Measurements from ENCODE around the gene SLIT2.

DNA sequence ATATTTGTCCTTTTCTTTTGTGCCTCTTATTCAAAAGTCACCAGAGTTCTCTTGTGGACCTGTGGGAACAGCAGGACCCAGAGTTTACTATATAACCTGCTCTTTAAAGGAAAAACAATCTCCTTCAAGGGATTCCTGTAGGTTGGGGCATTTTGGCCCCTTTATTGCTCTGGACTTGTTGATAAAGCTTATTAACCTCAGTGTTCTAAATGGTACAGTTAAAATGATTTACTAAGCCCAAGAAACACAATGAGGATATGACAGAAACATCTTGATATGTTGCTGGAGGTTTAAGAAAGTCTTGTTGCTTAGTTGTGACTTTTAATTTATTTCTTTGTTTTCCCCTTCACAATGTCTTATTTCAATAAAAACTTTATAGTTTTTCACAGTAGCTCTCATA, 46.8 kb downstream of the SLIT2 start:
- no peak for TF ChIP-seq YY1 (IDR thresholded peaks at IDR 0.05; ENCODE audit: insufficient read depth, insufficient read length)
- no peak for TF ChIP-seq SUZ12 (IDR thresholded peaks at IDR 0.05; ENCODE audit: extremely low read depth, insufficient read depth, insufficient read length)
- no peak for TF ChIP-seq ZNF274 (IDR thresholded peaks at IDR 0.05; ENCODE audit: low read depth, low read length)
